HepG2 (cell line): ENCODE results near the gene SPC24. TPM values are rescaled to one million over a fixed set of nuclear protein-coding genes. Genes with fewer than 3 reads are reported as not detected.
A peak's percentile ranks its signal among the peaks of the same experiment; 100 is the strongest.

ENCODE experiments used
- DNMT3B ChIP-seq: conservative IDR thresholded peaks from 2 replicates; pipeline ENCODE4 v1.6.1; 2016; ENCODE audit warnings: missing biosample characterization, control low read depth
- ELF3 ChIP-seq: IDR thresholded peaks from 2 replicates; pipeline ENCODE4 v1.6.1; 2016; ENCODE audit warnings: missing genetic modification reagents, missing compliant biosample characterization
- HMG20B ChIP-seq: conservative IDR thresholded peaks from 2 replicates; pipeline ENCODE4 v1.6.1; 2016; ENCODE audit warnings: missing genetic modification reagents, missing compliant biosample characterization
- KDM3A ChIP-seq: IDR thresholded peaks from 2 replicates; pipeline ENCODE4 v1.6.1; 2018; ENCODE audit warnings: low read depth, missing compliant biosample characterization
- MBD4 ChIP-seq: IDR thresholded peaks from 2 replicates; pipeline ENCODE4 v1.6.1; 2012; ENCODE audit warnings: low read length, inconsistent platforms, borderline replicate concordance
- REL ChIP-seq: sonication (generic); formaldehyde crosslinking; conservative IDR thresholded peaks from 2 replicates; pipeline ENCODE4 v1.8.0; 2022; ENCODE audit warnings: mild to moderate bottlenecking, missing genetic modification reagents, moderate library complexity
- SAFB2 ChIP-seq: sonication (generic); formaldehyde crosslinking; IDR thresholded peaks from 2 replicates; pipeline ENCODE4 v1.5.1; 2020; ENCODE audit warnings: missing genetic modification reagents, low read depth, mild to moderate bottlenecking, borderline replicate concordance
- XBP1 ChIP-seq: sonication (generic); formaldehyde crosslinking; IDR thresholded peaks from 2 replicates; pipeline ENCODE4 v1.5.0; 2020; ENCODE audit warnings: missing genetic modification reagents
- ZNF160 ChIP-seq: sonication (generic); formaldehyde crosslinking; IDR thresholded peaks from 2 replicates; pipeline ENCODE4 v1.8.0; 2022; ENCODE audit warnings: mild to moderate bottlenecking, inconsistent platforms, missing genetic modification reagents
- ZNF234 ChIP-seq: sonication (generic); formaldehyde crosslinking; conservative IDR thresholded peaks from 2 replicates; pipeline ENCODE4 v1.5.1; 2020; ENCODE audit warnings: mild to moderate bottlenecking, missing genetic modification reagents
- ZNF446 ChIP-seq: sonication (generic); formaldehyde crosslinking; IDR thresholded peaks from 2 replicates; pipeline ENCODE4 v1.5.0; 2020; ENCODE audit warnings: mild to moderate bottlenecking, missing genetic modification reagents
- ZNF792 ChIP-seq: IDR thresholded peaks from 2 replicates; pipeline ENCODE4 v1.6.1; 2016
- polyA plus RNA-seq, 8 experiments: library from polyadenylated mRNA; depleted of rRNA in 3 of 8; stranded (reverse) in 7 of 8; unstranded in 1 of 8; fragments of >200 nt; fragmentation: Illumina TruSeq in 4 of 8; extraction: Trizol in 4 of 8; gene quantifications; 2 replicates each; pipeline versions ENCODE4 v1.2.1 to v1.2.3, GENCODE V29; 2011 to 2016; ENCODE audit warnings: low read depth in 4 of 8, missing spikeins in 1 of 8, mixed read lengths in 1 of 8; ENCODE audit not compliant: insufficient read depth in 1 of 8
- total RNA-seq, 5 experiments: library from RNA; depleted of rRNA; stranded (reverse); fragments of >200 nt; fragmentation: Illumina TruSeq; extraction: Trizol; gene quantifications; 2 replicates each; pipeline ENCODE4 v1.2.3, GENCODE V29; 2016; ENCODE audit warnings: low read depth in 1 of 5
- TF ChIP-seq, protein P1 (sequence below): sonication (generic); formaldehyde crosslinking; IDR thresholded peaks from 2 replicates; pipeline ENCODE4 v1.4.0; 2020; ENCODE audit warnings: mild to moderate bottlenecking, missing genetic modification reagents
- TF ChIP-seq, protein P2 (sequence below): sonication (generic); formaldehyde crosslinking; IDR thresholded peaks from 2 replicates; pipeline ENCODE4 v1.5.0; 2020; ENCODE audit warnings: mild to moderate bottlenecking, missing genetic modification reagents
- TF ChIP-seq, protein P3 (sequence below): sonication (generic); formaldehyde crosslinking; IDR thresholded peaks from 2 replicates; pipeline ENCODE4 v1.4.0; 2020; ENCODE audit warnings: missing genetic modification reagents
- TF ChIP-seq, protein P4 (sequence below): sonication (generic); formaldehyde crosslinking; IDR thresholded peaks from 2 replicates; pipeline ENCODE4 v1.5.0; 2020; ENCODE audit warnings: missing genetic modification reagents

SPC24 gene
- total and polyA plus RNA-seq, 2 of the 13 experiments (the other 11 are each of a cell fraction or from before 2014, with no cell fraction given) = 10.0 to 46.2 TPM

DNA sequence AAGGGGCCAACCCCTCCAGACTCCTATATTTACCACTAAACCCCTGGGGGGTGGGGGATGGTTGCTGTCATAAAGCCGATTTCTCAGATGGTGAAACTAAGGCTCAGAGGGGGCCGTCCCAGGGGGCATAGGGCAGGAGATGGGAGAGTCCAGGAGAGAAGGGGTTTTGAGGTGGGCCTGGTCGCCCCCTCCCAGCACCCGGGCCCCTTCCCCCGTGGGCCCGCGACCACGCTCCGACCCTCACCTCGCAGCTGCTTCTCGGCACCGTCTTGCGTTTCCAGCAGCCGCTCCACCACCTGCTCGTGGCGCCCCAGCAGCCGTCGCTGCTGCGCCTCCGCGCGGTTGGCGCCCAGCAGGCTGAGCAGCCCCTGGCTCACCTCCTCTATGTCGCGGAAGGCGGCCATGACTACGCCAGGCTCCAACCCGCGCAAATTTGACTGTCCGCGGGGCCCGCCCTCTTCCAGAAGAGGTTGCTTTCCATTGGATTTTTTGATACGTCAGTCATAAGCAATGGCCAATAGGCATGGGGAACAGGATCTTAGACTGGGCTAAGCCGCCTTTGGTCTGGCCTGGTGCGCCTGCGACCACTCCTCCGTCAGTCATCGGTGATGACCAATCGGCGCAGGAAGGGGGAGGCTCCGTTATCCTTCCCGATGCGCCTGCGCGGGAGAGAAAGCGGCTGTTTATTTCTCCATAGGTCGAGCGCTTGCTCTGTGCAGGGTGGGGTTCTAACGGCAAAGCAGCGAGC lies at the start of gene SPC24 (continued):
- TF ChIP-seq, protein P1, sequence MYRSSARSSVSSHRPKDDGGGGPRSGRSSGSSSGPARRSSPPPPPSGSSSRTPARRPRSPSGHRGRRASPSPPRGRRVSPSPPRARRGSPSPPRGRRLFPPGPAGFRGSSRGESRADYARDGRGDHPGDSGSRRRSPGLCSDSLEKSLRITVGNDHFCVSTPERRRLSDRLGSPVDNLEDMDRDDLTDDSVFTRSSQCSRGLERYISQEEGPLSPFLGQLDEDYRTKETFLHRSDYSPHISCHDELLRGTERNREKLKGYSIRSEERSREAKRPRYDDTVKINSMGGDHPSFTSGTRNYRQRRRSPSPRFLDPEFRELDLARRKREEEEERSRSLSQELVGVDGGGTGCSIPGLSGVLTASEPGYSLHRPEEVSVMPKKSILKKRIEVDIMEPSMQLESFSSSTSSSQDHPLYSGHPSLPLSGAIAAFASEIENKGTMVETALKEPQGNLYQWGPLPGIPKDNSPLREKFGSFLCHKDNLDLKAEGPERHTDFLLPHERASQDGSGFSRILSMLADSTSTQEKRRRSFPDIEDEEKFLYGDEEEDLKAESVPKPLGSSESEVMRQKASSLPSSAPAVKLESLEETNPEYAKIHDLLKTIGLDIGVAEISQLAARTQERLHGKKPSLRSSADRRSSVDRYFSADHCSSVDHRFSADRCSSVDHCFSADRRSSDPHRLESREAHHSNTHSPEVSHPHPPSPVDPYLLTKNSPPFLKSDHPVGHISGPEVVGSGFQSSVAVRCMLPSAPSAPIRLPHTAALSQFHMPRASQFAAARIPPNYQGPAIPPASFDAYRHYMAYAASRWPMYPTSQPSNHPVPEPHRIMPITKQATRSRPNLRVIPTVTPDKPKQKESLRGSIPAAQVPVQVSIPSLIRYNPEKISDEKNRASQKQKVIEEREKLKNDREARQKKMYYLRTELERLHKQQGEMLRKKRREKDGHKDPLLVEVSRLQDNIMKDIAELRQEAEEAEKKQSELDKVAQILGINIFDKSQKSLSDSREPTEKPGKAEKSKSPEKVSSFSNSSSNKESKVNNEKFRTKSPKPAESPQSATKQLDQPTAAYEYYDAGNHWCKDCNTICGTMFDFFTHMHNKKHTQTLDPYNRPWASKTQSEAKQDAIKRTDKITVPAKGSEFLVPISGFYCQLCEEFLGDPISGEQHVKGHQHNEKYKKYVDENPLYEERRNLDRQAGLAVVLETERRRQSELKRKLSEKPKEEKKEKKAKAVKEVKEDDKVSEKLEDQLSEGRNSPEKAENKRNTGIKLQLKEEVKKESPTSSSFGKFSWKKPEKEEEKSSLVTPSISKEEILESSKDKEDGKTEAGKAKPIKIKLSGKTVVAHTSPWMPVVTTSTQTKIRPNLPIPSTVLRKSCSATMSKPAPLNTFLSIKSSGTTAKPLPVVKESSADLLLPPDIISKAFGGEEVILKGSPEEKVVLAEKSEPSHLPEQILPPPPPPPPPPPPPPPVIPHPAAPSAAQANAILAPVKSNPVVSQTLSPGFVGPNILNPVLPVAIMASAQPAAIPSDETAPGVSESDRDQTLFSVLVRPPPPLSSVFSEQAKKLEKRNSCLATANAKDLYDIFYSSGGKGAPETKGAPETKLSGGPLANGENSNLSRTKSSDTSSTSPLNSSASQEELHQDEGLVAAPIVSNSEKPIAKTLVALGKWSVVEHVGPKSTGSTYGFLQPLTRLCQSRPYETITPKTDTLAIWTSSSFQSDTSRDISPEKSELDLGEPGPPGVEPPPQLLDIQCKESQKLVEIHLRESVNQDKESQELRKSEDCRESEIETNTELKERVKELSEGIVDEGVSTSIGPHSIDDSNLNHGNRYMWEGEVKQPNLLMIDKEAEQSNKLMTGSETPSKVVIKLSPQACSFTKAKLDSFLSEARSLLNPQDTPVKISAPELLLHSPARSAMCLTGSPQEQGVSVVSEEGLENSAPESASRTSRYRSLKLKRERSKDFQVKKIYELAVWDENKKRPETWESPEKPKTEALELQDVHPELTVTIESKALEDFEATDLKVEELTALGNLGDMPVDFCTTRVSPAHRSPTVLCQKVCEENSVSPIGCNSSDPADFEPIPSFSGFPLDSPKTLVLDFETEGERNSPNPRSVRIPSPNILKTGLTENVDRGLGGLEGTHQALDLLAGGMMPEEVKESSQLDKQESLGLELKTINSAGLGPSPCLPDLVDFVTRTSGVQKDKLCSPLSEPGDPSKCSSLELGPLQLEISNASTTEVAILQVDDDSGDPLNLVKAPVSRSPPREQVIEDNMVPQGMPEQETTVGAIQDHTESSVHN = no peak
- no peak for TF ChIP-seq HMG20B (CRISPR knock-in tag)
- TF ChIP-seq ZNF234 (CRISPR knock-in tag) = no peak
- no peak; the same call in 1 of the 2 replicates for TF ChIP-seq ZNF792 (CRISPR knock-in tag)
- no peak for TF ChIP-seq XBP1 (CRISPR knock-in tag)
- TF ChIP-seq REL (CRISPR knock-in tag) = peak; percentile 66; the same call in 1 of the 2 replicates
- TF ChIP-seq, protein P2, sequence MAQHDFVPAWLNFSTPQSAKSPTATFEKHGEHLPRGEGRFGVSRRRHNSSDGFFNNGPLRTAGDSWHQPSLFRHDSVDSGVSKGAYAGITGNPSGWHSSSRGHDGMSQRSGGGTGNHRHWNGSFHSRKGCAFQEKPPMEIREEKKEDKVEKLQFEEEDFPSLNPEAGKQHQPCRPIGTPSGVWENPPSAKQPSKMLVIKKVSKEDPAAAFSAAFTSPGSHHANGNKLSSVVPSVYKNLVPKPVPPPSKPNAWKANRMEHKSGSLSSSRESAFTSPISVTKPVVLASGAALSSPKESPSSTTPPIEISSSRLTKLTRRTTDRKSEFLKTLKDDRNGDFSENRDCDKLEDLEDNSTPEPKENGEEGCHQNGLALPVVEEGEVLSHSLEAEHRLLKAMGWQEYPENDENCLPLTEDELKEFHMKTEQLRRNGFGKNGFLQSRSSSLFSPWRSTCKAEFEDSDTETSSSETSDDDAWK (CRISPR knock-in tag) = no peak
- TF ChIP-seq ZNF160 (CRISPR knock-in tag) = peak; percentile 36; the same call in 1 of the 2 replicates
- TF ChIP-seq ZNF446 (CRISPR knock-in tag) = no peak
- TF ChIP-seq, protein P3, sequence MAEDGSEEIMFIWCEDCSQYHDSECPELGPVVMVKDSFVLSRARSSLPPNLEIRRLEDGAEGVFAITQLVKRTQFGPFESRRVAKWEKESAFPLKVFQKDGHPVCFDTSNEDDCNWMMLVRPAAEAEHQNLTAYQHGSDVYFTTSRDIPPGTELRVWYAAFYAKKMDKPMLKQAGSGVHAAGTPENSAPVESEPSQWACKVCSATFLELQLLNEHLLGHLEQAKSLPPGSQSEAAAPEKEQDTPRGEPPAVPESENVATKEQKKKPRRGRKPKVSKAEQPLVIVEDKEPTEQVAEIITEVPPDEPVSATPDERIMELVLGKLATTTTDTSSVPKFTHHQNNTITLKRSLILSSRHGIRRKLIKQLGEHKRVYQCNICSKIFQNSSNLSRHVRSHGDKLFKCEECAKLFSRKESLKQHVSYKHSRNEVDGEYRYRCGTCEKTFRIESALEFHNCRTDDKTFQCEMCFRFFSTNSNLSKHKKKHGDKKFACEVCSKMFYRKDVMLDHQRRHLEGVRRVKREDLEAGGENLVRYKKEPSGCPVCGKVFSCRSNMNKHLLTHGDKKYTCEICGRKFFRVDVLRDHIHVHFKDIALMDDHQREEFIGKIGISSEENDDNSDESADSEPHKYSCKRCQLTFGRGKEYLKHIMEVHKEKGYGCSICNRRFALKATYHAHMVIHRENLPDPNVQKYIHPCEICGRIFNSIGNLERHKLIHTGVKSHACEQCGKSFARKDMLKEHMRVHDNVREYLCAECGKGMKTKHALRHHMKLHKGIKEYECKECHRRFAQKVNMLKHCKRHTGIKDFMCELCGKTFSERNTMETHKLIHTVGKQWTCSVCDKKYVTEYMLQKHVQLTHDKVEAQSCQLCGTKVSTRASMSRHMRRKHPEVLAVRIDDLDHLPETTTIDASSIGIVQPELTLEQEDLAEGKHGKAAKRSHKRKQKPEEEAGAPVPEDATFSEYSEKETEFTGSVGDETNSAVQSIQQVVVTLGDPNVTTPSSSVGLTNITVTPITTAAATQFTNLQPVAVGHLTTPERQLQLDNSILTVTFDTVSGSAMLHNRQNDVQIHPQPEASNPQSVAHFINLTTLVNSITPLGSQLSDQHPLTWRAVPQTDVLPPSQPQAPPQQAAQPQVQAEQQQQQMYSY (CRISPR knock-in tag) = no peak
- TF ChIP-seq ELF3 (CRISPR knock-in tag) = no peak; the same call in none of the 2 replicates
- TF ChIP-seq MBD4 = no peak
- no peak for TF ChIP-seq DNMT3B (CRISPR knock-in tag)
- peak; percentile 75 for TF ChIP-seq SAFB2
- TF ChIP-seq, protein P4, sequence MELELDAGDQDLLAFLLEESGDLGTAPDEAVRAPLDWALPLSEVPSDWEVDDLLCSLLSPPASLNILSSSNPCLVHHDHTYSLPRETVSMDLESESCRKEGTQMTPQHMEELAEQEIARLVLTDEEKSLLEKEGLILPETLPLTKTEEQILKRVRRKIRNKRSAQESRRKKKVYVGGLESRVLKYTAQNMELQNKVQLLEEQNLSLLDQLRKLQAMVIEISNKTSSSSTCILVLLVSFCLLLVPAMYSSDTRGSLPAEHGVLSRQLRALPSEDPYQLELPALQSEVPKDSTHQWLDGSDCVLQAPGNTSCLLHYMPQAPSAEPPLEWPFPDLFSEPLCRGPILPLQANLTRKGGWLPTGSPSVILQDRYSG (CRISPR knock-in tag) = no peak
- TF ChIP-seq KDM3A (CRISPR knock-in tag) = no peak; the same call in 1 of the 2 replicates
